Loucy (cell line): ENCODE data around the gene RCOR1.

ENCODE experiments used
- H2AFZ ChIP-seq: fragments of 200-600 bp; sonication (generic); 2 replicates; pipeline ENCODE4 v1.6.0; 2016; ENCODE audit warnings: antibody characterized with exemption, mild to moderate bottlenecking, low read length, moderate library complexity
- H3F3A ChIP-seq: fragments of 200-600 bp; 2 replicates; pipeline ENCODE4 v1.6.0; 2016; ENCODE audit warnings: antibody characterized with exemption, low read depth, mild to moderate bottlenecking
- H3K27me3 ChIP-seq: fragments of 200-600 bp; sonication (generic); 2 replicates; pipeline ENCODE4 v1.6.1; 2014; ENCODE audit warnings: low read length, mild to moderate bottlenecking; ENCODE audit not compliant: insufficient read depth, poor library complexity, severe bottlenecking
- H3K36me3 ChIP-seq: fragments of 200-600 bp; sonication (generic); 2 replicates; pipeline ENCODE4 v1.6.1; 2016; ENCODE audit warnings: low read length; ENCODE audit not compliant: insufficient read depth
- H3K4me1 ChIP-seq: fragments of 200-600 bp; sonication (generic); 2 replicates; pipeline ENCODE4 v1.5.1; 2014; ENCODE audit warnings: low read length, mild to moderate bottlenecking; ENCODE audit not compliant: insufficient read depth, poor library complexity, severe bottlenecking
- H3K4me2 ChIP-seq: fragments of 200-600 bp; sonication (generic); 2 replicates; pipeline ENCODE4 v1.6.0; 2014; ENCODE audit warnings: antibody characterized with exemption, low read length, low read depth, mild to moderate bottlenecking; ENCODE audit not compliant: poor library complexity, severe bottlenecking
- H3K4me3 ChIP-seq: fragments of 200-600 bp; sonication (generic); 2 replicates; pipeline ENCODE4 v1.5.1; 2014; ENCODE audit warnings: low read length, mild to moderate bottlenecking, mixed read lengths; ENCODE audit not compliant: poor library complexity, severe bottlenecking
- H3K79me2 ChIP-seq: fragments of 200-600 bp; sonication (generic); 2 replicates; pipeline ENCODE4 v1.6.1; 2014; ENCODE audit warnings: low read length; ENCODE audit not compliant: insufficient read depth
- H3K9ac ChIP-seq: fragments of 200-600 bp; sonication (generic); 2 replicates; pipeline ENCODE4 v1.6.0; 2014; ENCODE audit warnings: mild to moderate bottlenecking, low read depth, low read length, moderate library complexity; ENCODE audit not compliant: poor library complexity, severe bottlenecking
- H3K9me2 ChIP-seq: fragments of 200-600 bp; sonication (generic); replicated peaks from 2 replicates; pipeline ENCODE4 v1.6.1; 2016; ENCODE audit warnings: low read depth, low read length, mixed read lengths
- H3K9me3 ChIP-seq: fragments of 200-600 bp; sonication (generic); 2 replicates; pipeline ENCODE4 v1.6.1; 2014; ENCODE audit warnings: mild to moderate bottlenecking, antibody characterized with exemption, low read length, low read depth; ENCODE audit not compliant: insufficient read depth
- H4K20me1 ChIP-seq: fragments of 200-600 bp; sonication (generic); 2 replicates; pipeline ENCODE4 v1.6.0; 2014; ENCODE audit warnings: antibody characterized with exemption, low read length, mild to moderate bottlenecking; ENCODE audit not compliant: insufficient read depth, poor library complexity, severe bottlenecking
- CTCF ChIP-seq: fragments of 200-600 bp; sonication (generic); conservative IDR thresholded peaks from 2 replicates; pipeline ENCODE4 v1.5.1; 2014; ENCODE audit warnings: mild to moderate bottlenecking, antibody characterized with exemption, low read length
- EZH2phosphoT487 ChIP-seq: fragments of 200-600 bp; IDR thresholded peaks from 2 replicates; pipeline ENCODE4 v1.6.1; 2018; ENCODE audit warnings: antibody characterized with exemption, mild to moderate bottlenecking, moderate library complexity, borderline replicate concordance

Gene RCOR1

GRCh38 chr14:102757646-102758045 lies 165.2 kb downstream of the RCOR1 start:
- H2AFZ ChIP-seq = no peak overlapping the region
- no peak overlapping the region for H3K4me2 ChIP-seq
- H3K27me3 ChIP-seq = no peaks in the 10 kb centered on the region
- H4K20me1 ChIP-seq = no peaks in the 10 kb centered on the region
- H3K36me3 ChIP-seq = no peaks in the 10 kb centered on the region
- no peaks in the 10 kb centered on the region for H3K9me2 ChIP-seq
- peaks cover 5% of the 10 kb centered on the region for H3K4me1 ChIP-seq
- no peaks in the 10 kb centered on the region for H3K9me3 ChIP-seq
- no peaks in the 10 kb centered on the region for H3K79me2 ChIP-seq
- no peak for TF ChIP-seq EZH2phosphoT487
- TF ChIP-seq CTCF = no peak
- H3F3A ChIP-seq = no peaks in the 10 kb centered on the region
- H3K9ac ChIP-seq = no peak overlapping the region
- no peak overlapping the region for H3K4me3 ChIP-seq

GRCh38 chr14:102758087-102758486 lies 165.6 kb downstream of the RCOR1 start:
- H3K27me3 ChIP-seq = no peaks in the 10 kb centered on the region
- H3K9me2 ChIP-seq = no peaks in the 10 kb centered on the region
- H2AFZ ChIP-seq = no peak overlapping the region
- H3K9me3 ChIP-seq = no peaks in the 10 kb centered on the region
- no peaks in the 10 kb centered on the region for H3K79me2 ChIP-seq
- no peak overlapping the region for H3K4me3 ChIP-seq
- H3F3A ChIP-seq = no peaks in the 10 kb centered on the region
- TF ChIP-seq CTCF = no peak
- TF ChIP-seq EZH2phosphoT487 = no peak
- H3K4me2 ChIP-seq = no peak overlapping the region
- no peaks in the 10 kb centered on the region for H3K36me3 ChIP-seq
- peaks cover 5% of the 10 kb centered on the region for H3K4me1 ChIP-seq
- H4K20me1 ChIP-seq = no peaks in the 10 kb centered on the region
- H3K9ac ChIP-seq = no peak overlapping the region

GRCh38 chr14:102759456-102760187 lies 167.2 kb downstream of the RCOR1 start:
- 0 out of 2 replicates have a peak, but pooled peaks have one; percentile 14 for TF ChIP-seq CTCF
- no peak for TF ChIP-seq EZH2phosphoT487
- H3K27me3 ChIP-seq = no peaks in the 10 kb centered on the region
- no peaks in the 10 kb centered on the region for H3K9me2 ChIP-seq
- no peaks in the 10 kb centered on the region for H3K79me2 ChIP-seq
- H4K20me1 ChIP-seq = no peaks in the 10 kb centered on the region
- H3K4me1 ChIP-seq = peaks cover 5% of the 10 kb centered on the region
- H3K36me3 ChIP-seq = no peaks in the 10 kb centered on the region
- H2AFZ ChIP-seq = no peak overlapping the region
- no peak overlapping the region for H3K9ac ChIP-seq
- no peak overlapping the region for H3K4me3 ChIP-seq
- no peaks in the 10 kb centered on the region for H3F3A ChIP-seq
- no peaks in the 10 kb centered on the region for H3K9me3 ChIP-seq
- H3K4me2 ChIP-seq = peak overlapping the region; percentile 11
